HG02571 (cell line): Measurements from ENCODE around the gene PKP4.
"Not testable (repeated sequence)": the region's sequence is repeated elsewhere in the genome, so short reads cannot be mapped to it uniquely, and the experiment has no call there.

Source experiments
- ATAC-seq: cut with Tn5 transposase; IDR thresholded peaks from one replicate; pipeline ENCODE4 v1.9.1; 2021; ENCODE audit warnings: mild to moderate bottlenecking, moderate library complexity; ENCODE audit not compliant: unreplicated experiment

The PKP4 gene

GRCh38 chr2:158464426-158465281, 7.9 kb downstream of the PKP4 start:
- ATAC-seq, result no peak

- ATAC-seq, result no peak
Observed at GRCh38 chr2:158467248-158467647, 10.5 kb downstream of the PKP4 start.

GRCh38 chr2:158472829-158473228, 16.1 kb downstream of the PKP4 start:
- ATAC-seq, result not testable (repeated sequence)

GRCh38 chr2:158473300-158473699, 16.5 kb downstream of the PKP4 start:
- not testable (repeated sequence) for ATAC-seq

- ATAC-seq, result no peak
Observed at GRCh38 chr2:158473719-158474392, 17.1 kb downstream of the PKP4 start.

- not testable (repeated sequence) for ATAC-seq
Observed at GRCh38 chr2:158474526-158475011, 17.8 kb downstream of the PKP4 start.

- no peak for ATAC-seq
Observed at GRCh38 chr2:158477202-158477601, 20.4 kb downstream of the PKP4 start.

GRCh38 chr2:158478237-158478636, 21.5 kb downstream of the PKP4 start:
- ATAC-seq, result no peak

GRCh38 chr2:158478816-158479215, 22.1 kb downstream of the PKP4 start:
- ATAC-seq, result no peak

- no peak for ATAC-seq
Observed at GRCh38 chr2:158481116-158481515, 24.4 kb downstream of the PKP4 start.

- no peak for ATAC-seq
Observed at GRCh38 chr2:158482594-158482993, 25.8 kb downstream of the PKP4 start.

GRCh38 chr2:158484892-158485556, 28.3 kb downstream of the PKP4 start:
- ATAC-seq, result no peak

- no peak for ATAC-seq
Observed at GRCh38 chr2:158486150-158486969, 29.6 kb downstream of the PKP4 start.

GRCh38 chr2:158486970-158487325, 30.2 kb downstream of the PKP4 start:
- no peak for ATAC-seq

- ATAC-seq, result no peak
Observed at GRCh38 chr2:158487419-158487818, 30.7 kb downstream of the PKP4 start.

- no peak for ATAC-seq
Observed at GRCh38 chr2:158488442-158489216, 31.9 kb downstream of the PKP4 start.

GRCh38 chr2:158489366-158490112, 32.8 kb downstream of the PKP4 start:
- no peak for ATAC-seq

GRCh38 chr2:158491072-158491471, 34.3 kb downstream of the PKP4 start:
- no peak for ATAC-seq

GRCh38 chr2:158493458-158493857, 36.7 kb downstream of the PKP4 start:
- ATAC-seq, result no peak
